Activated T-helper 17 cell treated with anti-CD3 and anti-CD28 coated beads, Interleukin-2, amount 50 U/mL, for 72 hours (primary cell): ENCODE measurements around the gene GRIPAP1. TPM values are rescaled to one million over a fixed set of nuclear protein-coding genes. Genes with fewer than 3 reads are reported as not detected.

Experiments
- ATAC-seq: fragments of 150-1000 bp; cut with Tn5 transposase; replicated peaks from 2 replicates; pipeline ENCODE4 v1.10.0; 2021; ENCODE audit warnings: mild to moderate bottlenecking, moderate library complexity
- H3K27ac Mint-ChIP-seq: one replicate; pipeline ENCODE4 v1.8.0; 2022; ENCODE audit warnings: mixed read lengths
- H3K27me3 Mint-ChIP-seq: one replicate; pipeline ENCODE4 v1.8.0; 2022; ENCODE audit warnings: mixed read lengths
- H3K36me3 Mint-ChIP-seq: one replicate; pipeline ENCODE4 v1.8.0; 2022; ENCODE audit warnings: low read depth, mild to moderate bottlenecking, mixed read lengths
- H3K4me1 Mint-ChIP-seq: one replicate; pipeline ENCODE4 v1.8.0; 2022; ENCODE audit warnings: mixed read lengths
- H3K4me3 Mint-ChIP-seq: one replicate; pipeline ENCODE4 v1.8.0; 2022; ENCODE audit warnings: mild to moderate bottlenecking, mixed read lengths
- H3K9me3 Mint-ChIP-seq: one replicate; pipeline ENCODE4 v1.8.0; 2022; ENCODE audit warnings: mixed read lengths
- total RNA-seq, 2 donors: library from RNA; stranded (reverse); gene quantifications; one replicate each; pipeline ENCODE4 v1.2.3, GENCODE V29; 2022

The GRIPAP1 gene
- total RNA-seq, 2 donors from 2014 or later = 88.0 to 126 TPM

- Mint-ChIP-seq H3K27me3 (no peaks in the 10 kb centered on the region), H3K9me3 (no peaks in the 10 kb centered on the region), H3K4me3 (no peak overlapping the region), H3K27ac (no peak overlapping the region), H3K36me3 (peaks cover 68% of the 10 kb centered on the region), H3K4me1 (peaks cover 14% of the 10 kb centered on the region)
- no peak for ATAC-seq
Measured at GRCh38 chrX:48976086-48976485, 26.0 kb downstream of the GRIPAP1 start.

GRCh38 chrX:48975541-48975940 is 26.5 kb downstream of the GRIPAP1 start:
- H3K27me3 Mint-ChIP-seq = no peaks in the 10 kb centered on the region
- no peak overlapping the region for H3K4me3 Mint-ChIP-seq
- peaks cover 14% of the 10 kb centered on the region for H3K4me1 Mint-ChIP-seq
- ATAC-seq = no peak
- peaks cover 62% of the 10 kb centered on the region for H3K36me3 Mint-ChIP-seq
- H3K27ac Mint-ChIP-seq = peak overlapping the region; percentile 63
- H3K9me3 Mint-ChIP-seq = no peaks in the 10 kb centered on the region

DNA sequence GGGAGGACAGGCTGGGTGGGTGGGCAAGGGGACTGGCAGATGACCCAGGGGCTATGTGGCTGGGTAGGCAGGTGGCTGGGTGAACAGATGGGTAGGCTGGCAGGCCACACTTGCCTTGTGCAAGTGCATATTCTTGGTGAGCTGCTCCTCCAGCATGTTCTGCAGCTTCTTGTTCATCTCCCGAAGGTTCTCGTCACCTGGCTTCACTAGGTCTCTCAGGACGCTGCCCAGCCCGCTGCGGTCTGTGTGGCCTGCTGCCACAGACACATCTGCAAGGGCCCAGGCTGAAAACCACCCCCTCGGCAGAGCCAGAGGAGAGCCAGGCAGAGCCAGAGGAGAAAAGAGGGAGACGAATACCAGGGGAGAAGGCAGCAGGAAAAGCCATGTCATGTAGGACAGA is 27.0 kb downstream of the GRIPAP1 start:
- Mint-ChIP-seq H3K27me3 (no peaks in the 10 kb centered on the region), H3K4me3 (no peak overlapping the region), H3K27ac (peak overlapping the region; percentile 63), H3K36me3 (peaks cover 57% of the 10 kb centered on the region), H3K9me3 (no peaks in the 10 kb centered on the region), H3K4me1 (peaks cover 14% of the 10 kb centered on the region)
- no peak for ATAC-seq

GRCh38 chrX:48974574-48974973 is 27.5 kb downstream of the GRIPAP1 start:
- H3K36me3 Mint-ChIP-seq = peaks cover 53% of the 10 kb centered on the region
- no peak overlapping the region for H3K4me3 Mint-ChIP-seq
- H3K27me3 Mint-ChIP-seq = no peaks in the 10 kb centered on the region
- H3K27ac Mint-ChIP-seq = peak overlapping the region; percentile 69
- peaks cover 14% of the 10 kb centered on the region for H3K4me1 Mint-ChIP-seq
- ATAC-seq = no peak
- no peaks in the 10 kb centered on the region for H3K9me3 Mint-ChIP-seq

DNA sequence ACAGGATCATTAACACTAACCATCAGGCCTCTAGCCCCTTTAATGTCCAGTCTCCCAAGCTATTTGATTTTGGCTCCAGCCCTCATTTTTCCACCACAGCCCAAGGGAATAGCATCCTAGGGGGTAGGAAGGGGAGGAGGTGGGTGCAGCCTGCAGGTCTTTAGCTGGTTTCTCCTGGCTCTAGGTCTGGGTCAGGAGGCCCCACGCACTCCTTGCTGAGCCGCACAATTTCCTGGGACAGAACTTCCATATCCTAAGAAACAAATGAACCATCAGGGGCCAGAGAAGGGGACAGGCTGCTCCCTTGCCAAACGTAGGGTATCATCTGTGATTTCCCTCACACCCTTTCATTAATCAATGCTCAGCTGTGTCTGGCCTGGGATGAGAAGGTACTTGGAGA is 28.0 kb downstream of the GRIPAP1 start:
- no peak for ATAC-seq
- Mint-ChIP-seq H3K4me1 (peaks cover 14% of the 10 kb centered on the region), H3K4me3 (no peak overlapping the region), H3K27me3 (no peaks in the 10 kb centered on the region), H3K36me3 (peaks cover 51% of the 10 kb centered on the region), H3K27ac (peak overlapping the region; percentile 69), H3K9me3 (no peaks in the 10 kb centered on the region)

- peaks cover 36% of the 10 kb centered on the region for H3K36me3 Mint-ChIP-seq
- peaks cover 14% of the 10 kb centered on the region for H3K4me1 Mint-ChIP-seq
- H3K9me3 Mint-ChIP-seq = no peaks in the 10 kb centered on the region
- H3K27me3 Mint-ChIP-seq = no peaks in the 10 kb centered on the region
- ATAC-seq = peak; percentile 66
- H3K4me3 Mint-ChIP-seq = peak overlapping the region; percentile 0
- H3K27ac Mint-ChIP-seq = no peak overlapping the region
Measured at GRCh38 chrX:48972220-48973164, 29.6 kb downstream of the GRIPAP1 start.

GRCh38 chrX:48971249-48972219 is 30.5 kb downstream of the GRIPAP1 start, which contains the start of gene KCND1:
Gene KCND1 (minus strand): TSS chrX:48971844. CDS start chrX:48970271, 1,573 bp downstream.
- H3K4me3 Mint-ChIP-seq = peak within 1 kb of the TSS; percentile 0
- no peaks in the 10 kb centered on the region for H3K27me3 Mint-ChIP-seq
- ATAC-seq = peak; percentile 37
- peaks cover 26% of the 10 kb centered on the region for H3K36me3 Mint-ChIP-seq
- H3K4me1 Mint-ChIP-seq = peaks cover 14% of the 10 kb centered on the region
- peak within 1 kb of the TSS; percentile 58 for H3K27ac Mint-ChIP-seq
- no peaks in the 10 kb centered on the region for H3K9me3 Mint-ChIP-seq

GRCh38 chrX:48969471-48969870 is 32.6 kb downstream of the GRIPAP1 start:
- Mint-ChIP-seq H3K27ac (no peak overlapping the region), H3K4me3 (no peak overlapping the region), H3K36me3 (peaks cover 6% of the 10 kb centered on the region), H3K27me3 (no peaks in the 10 kb centered on the region), H3K4me1 (peaks cover 10% of the 10 kb centered on the region), H3K9me3 (no peaks in the 10 kb centered on the region)
- ATAC-seq = no peak

- H3K27me3 Mint-ChIP-seq = no peaks in the 10 kb centered on the region
- H3K9me3 Mint-ChIP-seq = no peaks in the 10 kb centered on the region
- H3K4me3 Mint-ChIP-seq = no peak overlapping the region
- no peaks in the 10 kb centered on the region for H3K36me3 Mint-ChIP-seq
- H3K27ac Mint-ChIP-seq = no peak overlapping the region
- no peak for ATAC-seq
- peaks cover 8% of the 10 kb centered on the region for H3K4me1 Mint-ChIP-seq
Measured at GRCh38 chrX:48968377-48968776, 33.7 kb downstream of the GRIPAP1 start.

DNA sequence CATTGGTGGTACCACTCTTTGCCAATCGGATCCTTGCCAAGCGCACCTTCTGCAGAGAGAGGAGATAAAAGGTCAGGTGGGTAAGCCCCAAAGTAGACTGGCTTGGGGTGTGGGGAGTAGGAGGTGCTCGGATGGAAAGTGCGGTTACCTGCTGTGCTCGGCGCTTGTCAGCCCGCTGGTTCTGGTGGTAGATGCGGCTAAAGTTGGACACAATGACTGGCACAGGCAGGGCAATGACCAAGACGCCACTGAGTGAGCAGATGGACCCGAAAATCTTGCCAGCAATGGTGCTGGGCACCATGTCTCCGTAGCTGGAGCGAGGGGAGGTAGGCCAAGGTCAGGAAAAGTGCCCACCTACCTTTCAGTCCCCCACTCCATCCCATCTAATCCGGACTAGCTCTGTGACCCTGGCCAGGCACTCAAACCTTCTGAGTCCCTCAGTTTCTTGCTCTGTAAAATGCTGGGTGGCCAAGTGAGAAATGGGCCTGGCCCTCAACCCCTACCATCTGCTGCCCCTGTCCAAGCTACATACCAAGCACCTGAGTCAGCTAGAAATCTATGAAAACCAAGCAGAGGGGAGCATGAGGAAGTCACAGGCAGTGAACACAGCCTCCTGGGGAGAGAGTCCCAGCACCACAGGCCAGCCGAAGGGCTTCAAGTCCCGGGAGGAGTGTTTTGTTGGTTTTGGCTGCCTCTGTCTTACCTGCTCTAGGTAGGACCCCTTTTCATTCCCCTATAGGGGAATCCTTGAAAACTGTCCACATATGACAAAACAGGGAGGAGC is 35.1 kb downstream of the GRIPAP1 start:
- Mint-ChIP-seq H3K27me3 (no peaks in the 10 kb centered on the region), H3K4me1 (no peaks in the 10 kb centered on the region), H3K36me3 (no peaks in the 10 kb centered on the region), H3K9me3 (no peaks in the 10 kb centered on the region), H3K4me3 (no peak overlapping the region), H3K27ac (no peak overlapping the region)
- no peak for ATAC-seq

GRCh38 chrX:48965959-48966358 is 36.1 kb downstream of the GRIPAP1 start:
- no peak overlapping the region for H3K4me3 Mint-ChIP-seq
- no peaks in the 10 kb centered on the region for H3K9me3 Mint-ChIP-seq
- ATAC-seq = no peak
- no peaks in the 10 kb centered on the region for H3K36me3 Mint-ChIP-seq
- no peaks in the 10 kb centered on the region for H3K4me1 Mint-ChIP-seq
- no peak overlapping the region for H3K27ac Mint-ChIP-seq
- H3K27me3 Mint-ChIP-seq = no peaks in the 10 kb centered on the region

- no peak overlapping the region for H3K4me3 Mint-ChIP-seq
- peaks cover 7% of the 10 kb centered on the region for H3K4me1 Mint-ChIP-seq
- no peak for ATAC-seq
- no peaks in the 10 kb centered on the region for H3K27me3 Mint-ChIP-seq
- H3K27ac Mint-ChIP-seq = no peak overlapping the region
- H3K9me3 Mint-ChIP-seq = no peaks in the 10 kb centered on the region
- H3K36me3 Mint-ChIP-seq = peaks cover 12% of the 10 kb centered on the region
Measured at GRCh38 chrX:48961585-48962091, 40.4 kb downstream of the GRIPAP1 start.

GRCh38 chrX:48960291-48960690 is 41.8 kb downstream of the GRIPAP1 start:
- Mint-ChIP-seq H3K27ac (peak overlapping the region; percentile 83), H3K36me3 (peaks cover 25% of the 10 kb centered on the region), H3K4me1 (peaks cover 7% of the 10 kb centered on the region), H3K27me3 (no peaks in the 10 kb centered on the region), H3K4me3 (peak overlapping the region; percentile 95), H3K9me3 (no peaks in the 10 kb centered on the region)
- ATAC-seq = no peak
